Keratinocyte (primary cell): ENCODE results near the gene LRRC73. TPM values are rescaled to one million over a fixed set of nuclear protein-coding genes. Genes with fewer than 3 reads are reported as not detected.

Experiments used
- DNase-seq: peaks from one replicate; pipeline ENCODE4 v3.0.0-alpha.2; 2011; ENCODE audit warnings: low read depth, missing footprints, low spot score
- FAIRE-seq: peaks from 2 replicates; lab custom pipeline; 2011; peaks lifted over from hg19 to GRCh38; lab: Jason Lieb, UNC
- H2AFZ ChIP-seq: 2 replicates; pipeline ENCODE4 v1.6.0; 2012; ENCODE audit warnings: low read length, control low read depth, inconsistent platforms; ENCODE audit not compliant: control insufficient read depth
- H3K27ac ChIP-seq: 2 replicates; pipeline ENCODE4 v1.5.1; 2011; ENCODE audit warnings: low read length; ENCODE audit not compliant: control insufficient read depth, insufficient read depth
- H3K27me3 ChIP-seq: 3 replicates; pipeline ENCODE4 v1.6.0; 2011; ENCODE audit warnings: low read length; ENCODE audit not compliant: control insufficient read depth, insufficient read depth; ENCODE audit errors: extremely low read depth
- H3K36me3 ChIP-seq, 2 experiments: 2 replicates in 1 of 2; 3 replicates in 1 of 2; pipeline ENCODE4 v1.5.1; 2011; ENCODE audit warnings: low read length in 2 of 2, mild to moderate bottlenecking in 1 of 2; ENCODE audit not compliant: control insufficient read depth in 2 of 2, insufficient read depth in 2 of 2; ENCODE audit errors: extremely low read depth in 1 of 2
- H3K4me1 ChIP-seq: 3 replicates; pipeline ENCODE4 v1.5.1; 2011; ENCODE audit warnings: low read length; ENCODE audit not compliant: control insufficient read depth, insufficient read depth; ENCODE audit errors: extremely low read depth
- H3K4me2 ChIP-seq: 3 replicates; pipeline ENCODE4 v1.6.0; 2011; ENCODE audit warnings: low read depth, low read length; ENCODE audit not compliant: control insufficient read depth, insufficient read depth; ENCODE audit errors: extremely low read depth
- H3K4me3 ChIP-seq, 3 experiments: fragments of 200-600 bp in 1 of 3; sonication (generic) in 1 of 3; 2 replicates in 2 of 3; 3 replicates in 1 of 3; pipeline ENCODE4 v1.5.1; 2011 to 2016; ENCODE audit warnings: low read length in 3 of 3, mild to moderate bottlenecking in 3 of 3, control low read depth in 2 of 3, inconsistent platforms in 1 of 3, low read depth in 1 of 3, mixed read lengths in 1 of 3, mixed run types in 1 of 3, moderate library complexity in 1 of 3; ENCODE audit not compliant: control insufficient read depth in 2 of 3, insufficient read depth in 2 of 3; ENCODE audit errors: extremely low read depth in 1 of 3
- H3K79me2 ChIP-seq: 2 replicates; pipeline ENCODE4 v1.6.0; 2012; ENCODE audit warnings: low read length; ENCODE audit not compliant: control insufficient read depth, insufficient read depth
- H3K9ac ChIP-seq: 3 replicates; pipeline ENCODE4 v1.6.0; 2011; ENCODE audit warnings: low read length; ENCODE audit not compliant: control insufficient read depth, insufficient read depth; ENCODE audit errors: extremely low read depth
- H3K9me1 ChIP-seq: 3 replicates; pipeline ENCODE4 v1.6.0; 2011; ENCODE audit warnings: low read length; ENCODE audit not compliant: control insufficient read depth, insufficient read depth; ENCODE audit errors: extremely low read depth
- H3K9me3 ChIP-seq: 2 replicates; pipeline ENCODE4 v1.5.1; 2012; ENCODE audit warnings: low read depth, low read length; ENCODE audit not compliant: control insufficient read depth
- H4K20me1 ChIP-seq: 3 replicates; pipeline ENCODE4 v1.6.0; 2011; ENCODE audit warnings: low read length; ENCODE audit not compliant: control insufficient read depth, insufficient read depth; ENCODE audit errors: extremely low read depth
- CTCF ChIP-seq, 3 experiments: IDR thresholded peaks in 1 of 3; conservative IDR thresholded peaks in 1 of 3; optimal IDR thresholded peaks in 1 of 3; 2 replicates in 2 of 3; 3 replicates in 1 of 3; pipeline versions ENCODE3 to v1.5.1; 2011; ENCODE audit warnings: low read length in 3 of 3, mild to moderate bottlenecking in 3 of 3, moderate library complexity in 2 of 3, control low read depth in 1 of 3, inconsistent platforms in 1 of 3; ENCODE audit not compliant: insufficient read depth in 2 of 3; ENCODE audit errors: extremely low read depth in 1 of 3
- EZH2 ChIP-seq: IDR thresholded peaks from one replicate; pipeline ENCODE4 v1.6.1; 2012; ENCODE audit warnings: inconsistent platforms, mild to moderate bottlenecking, low read length, moderate library complexity
- dilution Hi-C: fragments of 300-500 bp; cut with MboI; formaldehyde crosslinking; loops from one replicate; pipeline ENCODE4 v1.7.0; 2020; ENCODE audit warnings: low sequenced_read_pairs; ENCODE audit not compliant: extremely low pct_ligation_motif_present
- polyA plus RNA-seq, 5 experiments: library from polyadenylated mRNA; depleted of rRNA in 3 of 5; stranded (reverse) in 3 of 5; stranded (forward) in 1 of 5; unstranded in 1 of 5; fragments of >200 nt; gene quantifications; 1 replicate in 1 of 5; 2 replicates in 3 of 5; 3 replicates in 1 of 5; pipeline versions ENCODE4 v1.2.1 to v1.2.3, GENCODE V29; 2011 to 2012; ENCODE audit warnings: missing spikeins in 2 of 5, low read depth in 1 of 5, low replicate concordance in 1 of 5

Gene LRRC73
- polyA plus RNA-seq, 1 donor (not counting 4 experiments of a cell fraction or from before 2014, with no cell fraction given) = 0.16 TPM

GRCh38 chr6:43475516-43475915 lies 34.6 kb downstream of the LRRC73 start:
- Histone ChIP-seq H2AFZ (no peak overlapping the region), H3K9me1 (no peaks in the 10 kb centered on the region), H3K9me3 (no peaks in the 10 kb centered on the region), H3K9ac (no peak overlapping the region), H3K4me2 (no peak overlapping the region), H3K27ac (no peak overlapping the region), H3K4me3 (no peak overlapping the region), H3K4me1 (peaks cover 28% of the 10 kb centered on the region), H3K79me2 (peaks cover 25% of the 10 kb centered on the region), H3K36me3 (peaks cover 0 to 3% of the 10 kb centered on the region in 2 experiments), H3K27me3 (no peaks in the 10 kb centered on the region), H4K20me1 (no peaks in the 10 kb centered on the region)
- dilution Hi-C loops = no loop called here
- DNase-seq (no peak), FAIRE-seq (no peak)
- no peak for TF ChIP-seq EZH2
- TF ChIP-seq CTCF (optimal IDR thresholded peaks at IDR 0.05 in 1 of 3, IDR thresholded peaks at IDR 0.05 in 1 of 3, conservative IDR thresholded peaks at IDR 0.05 in 1 of 3; ENCODE audit: extremely low read depth in 1 of 3, insufficient read depth in 2 of 3, low read length in 3 of 3) = no peak

DNA sequence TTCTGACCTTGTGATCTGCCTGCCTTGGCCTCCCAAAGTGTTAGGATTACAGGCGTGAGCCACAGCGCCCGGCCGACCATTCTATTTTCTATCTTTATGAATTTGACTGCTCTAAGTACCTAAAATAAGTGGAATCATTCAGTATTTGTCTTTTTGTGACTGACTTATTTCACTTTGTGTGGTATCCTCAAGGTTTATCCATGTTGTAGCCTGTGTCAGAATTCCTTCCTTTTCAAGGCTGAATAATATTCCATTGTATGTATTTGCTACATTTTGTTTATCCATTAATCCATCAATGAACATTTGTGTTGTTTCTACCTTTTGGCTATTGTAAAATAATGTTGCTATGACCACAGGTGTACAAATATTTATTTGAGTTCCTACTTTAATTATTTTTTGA lies 37.6 kb downstream of the LRRC73 start:
- DNase-seq = no peak
- no peaks in the 10 kb centered on the region for H4K20me1 ChIP-seq
- no peaks in the 10 kb centered on the region for H3K79me2 ChIP-seq
- H3K27me3 ChIP-seq = no peaks in the 10 kb centered on the region
- H3K4me1 ChIP-seq = peaks cover 17% of the 10 kb centered on the region
- H3K36me3 ChIP-seq = no peaks in the 10 kb centered on the region
- H2AFZ ChIP-seq = no peak overlapping the region
- H3K4me2 ChIP-seq = no peak overlapping the region
- H3K9me3 ChIP-seq = no peaks in the 10 kb centered on the region
- dilution Hi-C loops = no loop called here
- TF ChIP-seq CTCF (optimal IDR thresholded peaks at IDR 0.05 in 1 of 3, IDR thresholded peaks at IDR 0.05 in 1 of 3, conservative IDR thresholded peaks at IDR 0.05 in 1 of 3; ENCODE audit: extremely low read depth in 1 of 3, insufficient read depth in 2 of 3, low read length in 3 of 3) (no peak), EZH2 (no peak)
- no peak overlapping the region for H3K9ac ChIP-seq
- no peak overlapping the region for H3K27ac ChIP-seq
- FAIRE-seq = no peak
- H3K4me3 ChIP-seq = no peak overlapping the region
- H3K9me1 ChIP-seq = no peaks in the 10 kb centered on the region
